Transverse colon (tissue), 4 donors: ENCODE measurements around the gene ST3GAL4. TPM values are rescaled to one million over a fixed set of nuclear protein-coding genes. Genes with fewer than 3 reads are reported as not detected.

Source experiments
- DNase-seq: peaks from one replicate; pipeline ENCODE4 v3.0.0-alpha.2; 2019
- H3K27ac ChIP-seq, 4 donors: fragments of 200-600 bp; sonication (generic); 2 replicates each; pipeline ENCODE4 v1.5.1; 2016 to 2018; ENCODE audit warnings: inconsistent platforms in 4 of 4
- H3K27me3 ChIP-seq: fragments of 200-600 bp; sonication (generic); 2 replicates; pipeline ENCODE4 v1.5.1; 2017; ENCODE audit warnings: inconsistent platforms
- H3K36me3 ChIP-seq, 4 donors: fragments of 200-600 bp; sonication (generic); 2 replicates each; pipeline ENCODE4 v1.5.1; 2017 to 2019; ENCODE audit warnings: inconsistent platforms in 4 of 4
- H3K4me1 ChIP-seq, 4 donors: fragments of 200-600 bp; sonication (generic); 2 replicates each; pipeline ENCODE4 v1.5.1; 2017 to 2020; ENCODE audit warnings: inconsistent platforms in 4 of 4
- H3K4me3 ChIP-seq, 4 donors: fragments of 200-600 bp; sonication (generic); 1 replicate in 1 of 4; 2 replicates in 3 of 4; pipeline versions ENCODE4 v1.5.1 to v1.6.1; 2017 to 2019; ENCODE audit warnings: inconsistent platforms in 4 of 4
- H3K9me3 ChIP-seq, 2 donors: fragments of 200-600 bp; sonication (generic); 2 replicates each; pipeline ENCODE4 v1.5.1; 2017 to 2019; ENCODE audit warnings: inconsistent platforms in 2 of 2
- EP300 ChIP-seq: sonication (generic); formaldehyde crosslinking; IDR thresholded peaks from one replicate; pipeline ENCODE4 v1.6.1; 2017; ENCODE audit warnings: antibody characterized with exemption, low read depth
- POLR2A ChIP-seq: fragments of 450-650 bp; IDR thresholded peaks from one replicate; pipeline ENCODE4 v1.6.1; 2016; ENCODE audit warnings: antibody characterized with exemption, mild to moderate bottlenecking, moderate library complexity
- POLR2AphosphoS5 ChIP-seq, 3 donors: sonication (generic); formaldehyde crosslinking; IDR thresholded peaks; one replicate each; pipeline ENCODE4 v1.6.1; 2016; ENCODE audit warnings: antibody characterized with exemption in 3 of 3
- WGBS, 2 donors: methylation state at CpG; one replicate each; pipeline ENCODE4 v1.1.5; 2018; ENCODE audit warnings: low coverage in 1 of 2; 5-methylcytosine and 5-hydroxymethylcytosine counted together
- in situ Hi-C, 4 donors: fragments of 200-750 bp; cut with MboI; loops; one replicate each; pipeline versions ENCODE4 v1.15.0 to v1.15.1; 2017; ENCODE audit warnings: low sequenced_read_pairs in 3 of 4, low pct_ligation_motif_present in 1 of 4, low pct_unique_long_range_greater_than_20kb in 1 of 4
- intact Hi-C: fragments of 100-400 bp; cut with DNase I; formaldehyde crosslinking; loops from one replicate; pipeline ENCODE4 v1.15.1; 2023; ENCODE audit warnings: low total_unique reads
- total RNA-seq, 4 donors: library from RNA; depleted of rRNA; stranded (reverse); fragments of >200 nt; gene quantifications; one replicate each; pipeline ENCODE4 v1.1.0, GENCODE V29; 2016
- TF ChIP-seq, protein P1 (sequence below), 5 experiments: fragments of 200-600 bp in 3 of 5; fragments of 450-650 bp in 2 of 5; sonication (generic) in 3 of 5; IDR thresholded peaks; 1 replicate in 2 of 5; 2 replicates in 3 of 5; pipeline ENCODE4 v1.5.1; 2016 to 2017; ENCODE audit warnings: antibody characterized with exemption in 5 of 5, inconsistent platforms in 3 of 5, mild to moderate bottlenecking in 2 of 5, moderate library complexity in 1 of 5

ST3GAL4 gene
- total RNA-seq, 4 donors from 2014 or later, result 26.1 to 206 (median 166) TPM

DNA sequence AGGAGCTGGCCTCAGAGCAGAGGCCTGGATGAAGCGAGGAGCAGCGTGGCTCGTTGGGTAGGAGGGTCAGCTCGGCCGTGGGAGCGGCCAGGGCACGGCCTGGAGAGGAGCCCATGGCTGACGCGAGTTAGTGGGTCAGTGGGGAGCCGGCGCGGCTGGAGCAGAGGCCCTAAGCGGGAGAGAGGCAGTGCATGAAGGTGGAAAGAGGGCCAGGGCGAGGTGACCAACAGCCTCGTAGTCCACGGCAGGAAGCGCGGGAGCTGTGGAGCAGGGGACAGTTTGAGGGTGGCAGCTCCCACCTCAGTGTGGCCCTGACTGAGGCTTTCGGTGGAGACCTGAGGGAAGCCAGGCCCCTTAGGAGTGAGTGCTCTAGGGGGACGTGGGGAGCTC is 27.5 kb upstream of the ST3GAL4 start:
- 88 to 92% methylated on average over 5 to 20 of the region's 20 CpGs for WGBS, 2 donors
- Histone ChIP-seq H3K36me3 (no peaks in the 10 kb centered on the region), H3K9me3 (no peaks in the 10 kb centered on the region), H3K4me3 (no peak overlapping the region), H3K27ac (no peak overlapping the region), H3K4me1 (peaks cover 0 to 3% (median 0%) of the 10 kb centered on the region in 4 donors), H3K27me3 (no peaks in the 10 kb centered on the region)
- in situ Hi-C loops (no loop called here), intact Hi-C loops (no loop called here)
- DNase-seq, result no peak
- no peak for TF ChIP-seq POLR2AphosphoS5 (IDR thresholded peaks at IDR 0.05)
- TF ChIP-seq, protein P1, sequence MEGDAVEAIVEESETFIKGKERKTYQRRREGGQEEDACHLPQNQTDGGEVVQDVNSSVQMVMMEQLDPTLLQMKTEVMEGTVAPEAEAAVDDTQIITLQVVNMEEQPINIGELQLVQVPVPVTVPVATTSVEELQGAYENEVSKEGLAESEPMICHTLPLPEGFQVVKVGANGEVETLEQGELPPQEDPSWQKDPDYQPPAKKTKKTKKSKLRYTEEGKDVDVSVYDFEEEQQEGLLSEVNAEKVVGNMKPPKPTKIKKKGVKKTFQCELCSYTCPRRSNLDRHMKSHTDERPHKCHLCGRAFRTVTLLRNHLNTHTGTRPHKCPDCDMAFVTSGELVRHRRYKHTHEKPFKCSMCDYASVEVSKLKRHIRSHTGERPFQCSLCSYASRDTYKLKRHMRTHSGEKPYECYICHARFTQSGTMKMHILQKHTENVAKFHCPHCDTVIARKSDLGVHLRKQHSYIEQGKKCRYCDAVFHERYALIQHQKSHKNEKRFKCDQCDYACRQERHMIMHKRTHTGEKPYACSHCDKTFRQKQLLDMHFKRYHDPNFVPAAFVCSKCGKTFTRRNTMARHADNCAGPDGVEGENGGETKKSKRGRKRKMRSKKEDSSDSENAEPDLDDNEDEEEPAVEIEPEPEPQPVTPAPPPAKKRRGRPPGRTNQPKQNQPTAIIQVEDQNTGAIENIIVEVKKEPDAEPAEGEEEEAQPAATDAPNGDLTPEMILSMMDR (IDR thresholded peaks at IDR 0.05), result no peak
- TF ChIP-seq EP300, result no peak
- no peak for TF ChIP-seq POLR2A

DNA sequence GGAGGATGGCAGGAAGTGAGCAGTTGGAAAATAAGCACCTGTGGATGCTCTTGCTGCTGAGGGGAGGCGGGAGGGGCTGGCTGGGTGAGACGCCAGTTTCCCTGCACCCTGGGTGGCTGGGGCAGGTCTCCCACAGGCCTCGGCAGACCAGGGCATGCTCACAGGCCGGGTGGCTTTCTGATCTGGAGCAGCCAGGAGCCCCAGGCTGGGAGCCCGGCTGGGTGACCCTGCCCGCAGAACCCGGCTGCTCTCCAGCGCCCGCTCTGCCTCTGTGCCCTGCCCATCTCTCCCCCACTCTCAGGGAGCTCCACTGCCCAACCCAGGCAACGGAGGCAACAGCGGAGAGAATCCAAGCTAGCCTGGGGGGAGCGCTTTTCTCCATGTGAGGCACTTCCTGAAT is 27.0 kb upstream of the ST3GAL4 start:
- H3K4me3 ChIP-seq, result no peak overlapping the region
- no peak for DNase-seq
- intact Hi-C loops (no loop called here), in situ Hi-C loops (no loop called here)
- H3K27me3 ChIP-seq, result no peaks in the 10 kb centered on the region
- H3K4me1 ChIP-seq, result peaks cover 0 to 3% (median 0%) of the 10 kb centered on the region in 4 donors
- no peaks in the 10 kb centered on the region for H3K9me3 ChIP-seq
- TF ChIP-seq EP300 (no peak), POLR2A (no peak), POLR2AphosphoS5 (IDR thresholded peaks at IDR 0.05) (no peak)
- TF ChIP-seq, protein P1 (IDR thresholded peaks at IDR 0.05), result no peak
- 96% methylated on average over 12 of the region's 12 CpGs; no CpG with 5 or more reads in 1 of the 2 donors for WGBS, 2 donors
- no peaks in the 10 kb centered on the region for H3K36me3 ChIP-seq
- no peak overlapping the region for H3K27ac ChIP-seq

DNA sequence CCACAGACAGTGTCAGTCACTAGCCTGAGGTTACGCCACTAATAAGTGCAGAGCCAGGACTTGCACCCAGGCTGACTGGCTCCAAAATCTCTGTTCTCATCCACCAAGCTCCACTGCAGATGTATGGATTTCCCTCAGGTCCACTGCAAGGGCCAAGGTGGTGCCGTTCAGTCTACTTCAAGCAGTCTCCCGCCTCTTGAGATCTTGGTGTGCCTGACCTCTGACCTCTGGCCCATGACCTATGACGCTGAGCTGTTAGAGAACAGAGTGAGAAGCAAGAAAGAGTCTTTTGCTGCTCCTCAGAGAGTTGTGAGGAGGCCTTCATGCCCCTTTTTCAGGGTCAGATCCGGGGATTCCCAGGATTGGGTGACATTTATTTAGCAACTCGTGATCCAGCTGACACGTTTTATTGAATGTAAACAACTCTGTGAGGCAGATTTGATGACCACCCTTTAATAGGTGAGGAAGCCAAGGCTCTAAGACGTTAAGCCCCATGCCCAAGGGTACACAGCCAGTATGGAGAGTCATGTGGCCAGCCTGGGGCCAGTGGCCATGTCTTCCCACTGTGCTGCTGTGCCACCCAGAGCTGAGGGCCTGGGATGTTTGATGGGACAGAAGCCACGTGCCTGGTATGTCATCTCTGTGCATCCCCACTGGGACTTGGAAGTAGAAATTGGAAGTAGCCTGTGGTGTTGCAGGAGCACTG is 26.4 kb upstream of the ST3GAL4 start:
- H3K9me3 ChIP-seq, result no peaks in the 10 kb centered on the region
- H3K4me1 ChIP-seq, result peaks cover 0 to 3% (median 0%) of the 10 kb centered on the region in 4 donors
- H3K4me3 ChIP-seq, result no peak overlapping the region
- TF ChIP-seq, protein P1 (IDR thresholded peaks at IDR 0.05), result no peak
- TF ChIP-seq EP300, result no peak
- no peak for TF ChIP-seq POLR2A
- no peak for TF ChIP-seq POLR2AphosphoS5 (IDR thresholded peaks at IDR 0.05)
- H3K36me3 ChIP-seq, result no peaks in the 10 kb centered on the region
- intact Hi-C loops (no loop called here), in situ Hi-C loops (no loop called here)
- no peaks in the 10 kb centered on the region for H3K27me3 ChIP-seq
- 77 to 80% methylated on average over 1 to 9 of the region's 9 CpGs for WGBS, 2 donors
- no peak overlapping the region for H3K27ac ChIP-seq
- no peak for DNase-seq

DNA sequence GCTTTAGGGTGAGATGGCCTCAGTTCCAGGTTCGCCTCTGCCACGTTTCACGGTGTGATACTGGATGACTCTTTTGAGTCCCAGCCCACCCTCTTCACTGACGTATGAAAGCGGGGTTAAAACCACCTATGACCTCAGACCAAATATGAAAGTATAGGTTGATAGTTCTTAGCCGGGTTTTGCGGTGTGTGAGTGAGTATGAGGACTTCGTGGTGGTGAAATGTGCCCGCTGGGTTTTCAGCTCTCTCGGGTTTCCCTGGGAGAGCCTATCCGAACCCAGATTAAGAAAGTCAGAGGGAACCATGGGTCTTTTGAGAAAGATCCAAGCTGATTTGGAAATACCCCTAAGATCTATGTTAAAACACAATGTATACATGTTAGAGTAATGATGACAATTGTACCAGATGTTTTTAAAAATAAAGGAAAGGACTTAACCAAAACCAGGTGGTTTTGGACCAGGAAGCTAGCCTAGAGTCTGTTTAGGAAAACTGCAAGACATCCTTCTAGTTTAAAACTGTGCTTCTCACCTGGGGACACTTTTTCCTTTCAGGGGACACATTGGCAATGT is 25.8 kb upstream of the ST3GAL4 start:
- WGBS, 2 donors, result 59 to 86% methylated on average over 6 to 11 of the region's 11 CpGs
- intact Hi-C loops, result no loop called here
- Histone ChIP-seq H3K27ac (no peak overlapping the region), H3K36me3 (no peaks in the 10 kb centered on the region), H3K9me3 (no peaks in the 10 kb centered on the region), H3K4me1 (peaks cover 0 to 3% (median 0%) of the 10 kb centered on the region in 4 donors), H3K27me3 (no peaks in the 10 kb centered on the region), H3K4me3 (no peak overlapping the region)
- in situ Hi-C loops, result no loop called here
- no peak for DNase-seq
- TF ChIP-seq POLR2A (no peak), EP300 (no peak), POLR2AphosphoS5 (IDR thresholded peaks at IDR 0.05) (no peak)
- TF ChIP-seq, protein P1 (IDR thresholded peaks at IDR 0.05), result no peak
